OCI-LY7 (cell line): ENCODE results near the gene VTI1A. TPM values are rescaled to one million over a fixed set of nuclear protein-coding genes. Genes with fewer than 3 reads are reported as not detected.

Experiments
- BruUV-seq: library from RNA; stranded (reverse); fragments of 400-500 nt; replicated peaks from 2 replicates; lab custom pipeline; 2021; lab: Mats Ljungman, UMichigan
- CTCF ChIA-PET: fragments of 300-600 bp; sonication (Branson Sonifier 250); formaldehyde crosslinking; loops from one replicate; lab custom pipeline; 2022; ENCODE audit warnings: antibody characterized with exemption; ENCODE audit not compliant: unreplicated experiment; lab: Charles Lee
- POLR2A ChIA-PET: fragments of 300-600 bp; sonication (Branson Sonifier 250); formaldehyde crosslinking; loops from one replicate; lab custom pipeline; 2022; ENCODE audit warnings: antibody characterized with exemption; lab: Charles Lee
- DNase-seq: peaks from one replicate; pipeline ENCODE4 v3.0.0-alpha.2; 2015; ENCODE audit warnings: low spot score
- H2AFZ ChIP-seq: fragments of 200-600 bp; sonication (generic), shearing (Covaris generic); 2 replicates; pipeline ENCODE4 v1.6.1; 2014; ENCODE audit warnings: mild to moderate bottlenecking, antibody characterized with exemption, low read length, moderate library complexity
- H3K27ac ChIP-seq: fragments of 200-600 bp; sonication (generic); 2 replicates; pipeline ENCODE4 v1.5.1; 2014; ENCODE audit warnings: mixed run types, low read depth, mild to moderate bottlenecking, moderate library complexity, low read length, inconsistent platforms; ENCODE audit not compliant: poor library complexity, severe bottlenecking
- H3K36me3 ChIP-seq: fragments of 200-600 bp; sonication (generic); 2 replicates; pipeline ENCODE4 v1.6.1; 2014; ENCODE audit warnings: mild to moderate bottlenecking, antibody characterized with exemption, low read length, moderate library complexity, mixed read lengths; ENCODE audit not compliant: insufficient read depth
- H3K4me1 ChIP-seq: fragments of 200-600 bp; sonication (generic); 2 replicates; pipeline ENCODE4 v1.5.1; 2014; ENCODE audit warnings: mild to moderate bottlenecking, low read length; ENCODE audit not compliant: insufficient read depth, poor library complexity, severe bottlenecking
- H3K4me2 ChIP-seq: fragments of 200-600 bp; sonication (generic); 2 replicates; pipeline ENCODE4 v1.6.1; 2014; ENCODE audit warnings: mild to moderate bottlenecking, low read length
- H3K4me3 ChIP-seq: fragments of 200-600 bp; sonication (generic); 2 replicates; pipeline ENCODE4 v1.5.1; 2014; ENCODE audit warnings: mild to moderate bottlenecking, low read depth, low read length; ENCODE audit not compliant: poor library complexity, severe bottlenecking
- H3K79me2 ChIP-seq: fragments of 200-600 bp; sonication (generic); 2 replicates; pipeline ENCODE4 v1.6.1; 2016; ENCODE audit warnings: low read depth, mild to moderate bottlenecking, low read length, moderate library complexity, mixed read lengths; ENCODE audit not compliant: insufficient read depth
- H3K9me2 ChIP-seq: fragments of 200-600 bp; sonication (generic); 2 replicates; pipeline ENCODE4 v1.6.1; 2016; ENCODE audit warnings: mild to moderate bottlenecking, low read length, mixed read lengths; ENCODE audit not compliant: insufficient read depth
- H3K9me3 ChIP-seq: fragments of 200-600 bp; sonication (generic); 2 replicates; pipeline ENCODE4 v1.6.1; 2014; ENCODE audit warnings: mild to moderate bottlenecking, mixed run types, low read length, mixed read lengths
- H4K20me1 ChIP-seq: fragments of 200-600 bp; sonication (generic); 2 replicates; pipeline ENCODE4 v1.6.1; 2014; ENCODE audit warnings: mild to moderate bottlenecking, antibody characterized with exemption, low read length, moderate library complexity, mixed read lengths; ENCODE audit not compliant: insufficient read depth
- CTCF ChIP-seq: fragments of 200-600 bp; sonication (generic); conservative IDR thresholded peaks from 2 replicates; pipeline ENCODE4 v1.5.1; 2014; ENCODE audit warnings: mild to moderate bottlenecking, antibody characterized with exemption, low read length, moderate library complexity, mixed read lengths
- EZH2phosphoT487 ChIP-seq: fragments of 200-600 bp; sonication (generic); IDR thresholded peaks from 2 replicates; pipeline ENCODE4 v1.6.1; 2018; ENCODE audit warnings: low read depth, borderline replicate concordance, mild to moderate bottlenecking, mixed run types, antibody characterized with exemption, low read length, moderate library complexity, mixed read lengths
- intact Hi-C: fragments of 100-400 bp; cut with micrococcal nuclease; formaldehyde crosslinking; loops from one replicate; pipeline ENCODE4 v1.10.0; 2022; ENCODE audit not compliant: unreplicated experiment
- total RNA-seq, 2 experiments: library from RNA; depleted of rRNA in 1 of 2; stranded (reverse); fragments of >200 nt in 1 of 2; shearing (Covaris generic) in 1 of 2; gene quantifications; 2 replicates each; pipeline ENCODE4 v1.2.3, GENCODE V29; 2014 to 2022

The VTI1A gene
- total RNA-seq, 2 experiments from 2014 or later = 39.4 to 45.2 TPM

- no TSS peak for BruUV-seq
- POLR2A ChIA-PET = no interaction called here
- Histone ChIP-seq H3K79me2 (no peaks in the 10 kb centered on the region), H3K27ac (no peak overlapping the region), H3K9me3 (no peaks in the 10 kb centered on the region), H3K4me2 (no peak overlapping the region), H3K4me3 (no peak overlapping the region), H3K4me1 (no peaks in the 10 kb centered on the region), H3K36me3 (no peaks in the 10 kb centered on the region), H4K20me1 (no peaks in the 10 kb centered on the region), H3K9me2 (no peaks in the 10 kb centered on the region), H2AFZ (no peak overlapping the region)
- CTCF ChIA-PET = no interaction called here
- TF ChIP-seq CTCF = no peak
- TF ChIP-seq EZH2phosphoT487 = no peak
- intact Hi-C loops = no loop called here
- DNase-seq = no peak
Measured at GRCh38 chr10:112585126-112585525, 138.1 kb downstream of the VTI1A start.

DNA sequence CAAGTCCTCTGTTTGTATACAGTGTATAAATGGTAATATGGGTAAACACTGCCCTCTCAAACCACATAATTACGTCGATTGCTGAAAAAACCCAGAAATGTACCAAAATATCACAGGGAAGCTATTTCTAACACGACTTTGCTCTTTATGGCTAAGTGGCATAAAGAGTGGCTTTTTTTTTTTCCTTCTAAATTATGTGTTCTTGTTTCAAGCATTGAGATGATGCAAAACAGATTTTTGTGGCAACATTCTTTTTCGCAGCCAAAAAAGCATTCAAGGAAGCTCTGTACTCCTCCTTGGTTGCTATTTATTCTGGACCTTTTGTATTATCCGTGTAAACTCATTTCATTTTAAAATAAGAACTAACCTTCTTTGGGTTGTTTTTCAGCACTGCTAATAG, 138.9 kb downstream of the VTI1A start:
- Histone ChIP-seq H3K4me1 (no peaks in the 10 kb centered on the region), H4K20me1 (no peaks in the 10 kb centered on the region), H3K79me2 (no peaks in the 10 kb centered on the region), H3K4me3 (no peak overlapping the region), H3K36me3 (no peaks in the 10 kb centered on the region), H3K9me3 (no peaks in the 10 kb centered on the region), H3K9me2 (no peaks in the 10 kb centered on the region), H2AFZ (no peak overlapping the region), H3K4me2 (no peak overlapping the region), H3K27ac (no peak overlapping the region)
- CTCF ChIA-PET = no interaction called here
- DNase-seq = no peak
- no peak for TF ChIP-seq EZH2phosphoT487
- TF ChIP-seq CTCF = no peak
- intact Hi-C loops = no loop called here
- POLR2A ChIA-PET = no interaction called here
- no TSS peak for BruUV-seq

- H3K27ac ChIP-seq = no peak overlapping the region
- H3K4me2 ChIP-seq = no peak overlapping the region
- BruUV-seq = no TSS peak
- DNase-seq = no peak
- POLR2A ChIA-PET = interaction anchor here (0.6 to 1.2 kb wide), 5 partner anchors 13 to 907 kb away, joined by 3 to 6 read pairs (median 3); no protein-coding TSS in a partner anchor
- no peaks in the 10 kb centered on the region for H3K9me3 ChIP-seq
- H2AFZ ChIP-seq = no peak overlapping the region
- H3K4me1 ChIP-seq = no peaks in the 10 kb centered on the region
- intact Hi-C loops = no loop called here
- H3K79me2 ChIP-seq = no peaks in the 10 kb centered on the region
- no peaks in the 10 kb centered on the region for H4K20me1 ChIP-seq
- H3K4me3 ChIP-seq = no peak overlapping the region
- no peaks in the 10 kb centered on the region for H3K36me3 ChIP-seq
- CTCF ChIA-PET = no interaction called here
- no peak for TF ChIP-seq EZH2phosphoT487
- TF ChIP-seq CTCF = no peak
- no peaks in the 10 kb centered on the region for H3K9me2 ChIP-seq
Measured at GRCh38 chr10:112587729-112588128, 140.7 kb downstream of the VTI1A start.
